ENCODE results near the gene TBC1D4. TPM values are rescaled to one million over a fixed set of nuclear protein-coding genes. Genes with fewer than 3 reads are reported as not detected.

TBC1D4 gene
- total RNA-seq, 2 donors from 2014 or later, result 16.7 to 27.9 TPM

GRCh38 chr13:75458696-75459422 lies 23.1 kb downstream of the TBC1D4 start:
- peak; percentile 64 for DNase-seq
- peak overlapping the region in 1 of 2 donors; percentile 30 for H3K9ac ChIP-seq (ENCODE audit: low read depth in 2 of 2, low read length in 2 of 2)
- H3K36me3 ChIP-seq, result no peaks in the 10 kb centered on the region
- no peaks in the 10 kb centered on the region for H3K4me1 ChIP-seq
- no peak for TF ChIP-seq CTCF (IDR thresholded peaks at IDR 0.05)
- intact Hi-C loops (cut with DNase I), result no loop called here
- no peaks in the 10 kb centered on the region for H3K9me3 ChIP-seq
- H3K27me3 ChIP-seq, result no peaks in the 10 kb centered on the region
- H3K27ac ChIP-seq, result peak overlapping the region; percentile 1
- H3K4me3 ChIP-seq, result no peak overlapping the region

GRCh38 chr13:75455962-75456361 lies 26.0 kb downstream of the TBC1D4 start:
- Histone ChIP-seq H3K9ac (ENCODE audit: low read depth in 2 of 2, low read length in 2 of 2) (no peak overlapping the region), H3K27ac (no peak overlapping the region), H3K36me3 (no peaks in the 10 kb centered on the region), H3K4me1 (no peaks in the 10 kb centered on the region), H3K4me3 (no peak overlapping the region), H3K27me3 (no peaks in the 10 kb centered on the region), H3K9me3 (no peaks in the 10 kb centered on the region)
- intact Hi-C loops (cut with DNase I), result no loop called here
- no peak for TF ChIP-seq CTCF (IDR thresholded peaks at IDR 0.05)
- no peak for DNase-seq

GRCh38 chr13:75454497-75454896 lies 27.5 kb downstream of the TBC1D4 start:
- no peak overlapping the region for H3K27ac ChIP-seq
- no peak overlapping the region for H3K9ac ChIP-seq (ENCODE audit: low read depth in 2 of 2, low read length in 2 of 2)
- intact Hi-C loops (cut with DNase I), result no loop called here
- no peaks in the 10 kb centered on the region for H3K4me1 ChIP-seq
- H3K27me3 ChIP-seq, result no peaks in the 10 kb centered on the region
- H3K4me3 ChIP-seq, result no peak overlapping the region
- H3K36me3 ChIP-seq, result no peaks in the 10 kb centered on the region
- DNase-seq, result no peak
- TF ChIP-seq CTCF (IDR thresholded peaks at IDR 0.05), result no peak
- H3K9me3 ChIP-seq, result no peaks in the 10 kb centered on the region

GRCh38 chr13:75452564-75452963 lies 29.4 kb downstream of the TBC1D4 start:
- no peak for TF ChIP-seq CTCF (IDR thresholded peaks at IDR 0.05)
- no peak overlapping the region for H3K9ac ChIP-seq (ENCODE audit: low read depth in 2 of 2, low read length in 2 of 2)
- H3K27ac ChIP-seq, result no peak overlapping the region
- H3K27me3 ChIP-seq, result no peaks in the 10 kb centered on the region
- H3K4me3 ChIP-seq, result no peak overlapping the region
- no peaks in the 10 kb centered on the region for H3K9me3 ChIP-seq
- H3K36me3 ChIP-seq, result no peaks in the 10 kb centered on the region
- intact Hi-C loops (cut with DNase I), result no loop called here
- H3K4me1 ChIP-seq, result no peaks in the 10 kb centered on the region
- DNase-seq, result no peak

- no peak overlapping the region for H3K4me3 ChIP-seq
- no peak for DNase-seq
- TF ChIP-seq CTCF (IDR thresholded peaks at IDR 0.05), result no peak
- intact Hi-C loops (cut with DNase I), result no loop called here
- no peak overlapping the region for H3K27ac ChIP-seq
- H3K27me3 ChIP-seq, result no peaks in the 10 kb centered on the region
- no peaks in the 10 kb centered on the region for H3K9me3 ChIP-seq
- H3K4me1 ChIP-seq, result no peaks in the 10 kb centered on the region
- H3K36me3 ChIP-seq, result no peaks in the 10 kb centered on the region
- H3K9ac ChIP-seq (ENCODE audit: low read depth in 2 of 2, low read length in 2 of 2), result no peak overlapping the region
Observed at GRCh38 chr13:75447493-75447892, 34.5 kb downstream of the TBC1D4 start.

Measured in colonic mucosa (tissue), 4 donors.